Naive thymus-derived CD4-positive, alpha-beta T cell (primary cell): Measurements from ENCODE around the gene SCAPER. TPM values are rescaled to one million over a fixed set of nuclear protein-coding genes. Genes with fewer than 3 reads are reported as not detected.
"Not testable (repeated sequence)": the region's sequence is repeated elsewhere in the genome, so short reads cannot be mapped to it uniquely, and the experiment has no call there.

Experiments used
- ATAC-seq: fragments of 150-1000 bp; cut with Tn5 transposase; 2 replicates; pipeline ENCODE4 v1.10.0; 2021; ENCODE audit warnings: mild to moderate bottlenecking, moderate library complexity
- CTCF ChIA-PET: fragments of 350-600 bp; sonication (Branson Sonifier 250); formaldehyde crosslinking; loops from one replicate; lab custom pipeline; 2021; ENCODE audit warnings: antibody characterized with exemption; lab: Charles Lee
- POLR2A ChIA-PET: fragments of 350-600 bp; sonication (Branson Sonifier 250); formaldehyde crosslinking; loops from one replicate; lab custom pipeline; 2021; ENCODE audit warnings: antibody characterized with exemption, inconsistent platforms; lab: Charles Lee
- DNase-seq, 9 donors: peaks; one replicate each; pipeline versions ENCODE4 v3.0.0 to v3.0.0-alpha.2; 2020 to 2022; ENCODE audit warnings: mixed read lengths in 1 of 9
- H3K27ac ChIP-seq: one replicate; pipeline ENCODE4 v1.7.0; 2013; ENCODE audit warnings: mild to moderate bottlenecking, low read depth, low read length, moderate library complexity
- H3K27me3 ChIP-seq, 2 donors: one replicate each; pipeline ENCODE4 v1.7.0; 2013; ENCODE audit warnings: low read length in 2 of 2, mild to moderate bottlenecking in 2 of 2, moderate library complexity in 2 of 2; ENCODE audit not compliant: control insufficient read depth in 2 of 2, insufficient read depth in 2 of 2
- H3K36me3 ChIP-seq, 3 experiments: 1 replicate in 2 of 3; 2 replicates in 1 of 3; pipeline ENCODE4 v1.7.0; 2013; ENCODE audit warnings: low read length in 3 of 3, mild to moderate bottlenecking in 3 of 3, moderate library complexity in 1 of 3; ENCODE audit not compliant: insufficient read depth in 3 of 3, control insufficient read depth in 2 of 3
- H3K4me1 ChIP-seq, 2 donors: one replicate each; pipeline ENCODE4 v1.7.0; 2013; ENCODE audit warnings: low read length in 2 of 2, mild to moderate bottlenecking in 2 of 2, moderate library complexity in 1 of 2; ENCODE audit not compliant: control insufficient read depth in 2 of 2, insufficient read depth in 2 of 2
- H3K4me3 ChIP-seq: 2 replicates; pipeline ENCODE4 v1.7.0; 2013; ENCODE audit warnings: mild to moderate bottlenecking, low read length
- H3K9me3 ChIP-seq, 3 experiments: 1 replicate in 2 of 3; 2 replicates in 1 of 3; pipeline ENCODE4 v1.7.0; 2013; ENCODE audit warnings: low read length in 3 of 3; ENCODE audit not compliant: control insufficient read depth in 2 of 3
- H3K27ac Mint-ChIP-seq, 9 donors: one replicate each; pipeline ENCODE4 v1.8.0; 2020 to 2022; ENCODE audit warnings: mixed read lengths in 9 of 9, mild to moderate bottlenecking in 8 of 9, moderate library complexity in 5 of 9, inconsistent platforms in 2 of 9
- H3K27me3 Mint-ChIP-seq, 5 donors: one replicate each; pipeline ENCODE4 v1.8.0; 2021 to 2022; ENCODE audit warnings: mixed read lengths in 5 of 5, mild to moderate bottlenecking in 1 of 5
- H3K36me3 Mint-ChIP-seq, 5 donors: one replicate each; pipeline ENCODE4 v1.8.0; 2020 to 2022; ENCODE audit warnings: mixed read lengths in 5 of 5, mild to moderate bottlenecking in 3 of 5, inconsistent platforms in 1 of 5
- H3K4me1 Mint-ChIP-seq, 7 donors: one replicate each; pipeline ENCODE4 v1.8.0; 2020 to 2022; ENCODE audit warnings: mixed read lengths in 7 of 7, mild to moderate bottlenecking in 3 of 7, inconsistent platforms in 1 of 7
- H3K4me3 Mint-ChIP-seq, 10 donors: one replicate each; pipeline ENCODE4 v1.8.0; 2020 to 2022; ENCODE audit warnings: mild to moderate bottlenecking in 10 of 10, mixed read lengths in 10 of 10, moderate library complexity in 6 of 10, inconsistent platforms in 2 of 10
- H3K9me3 Mint-ChIP-seq, 11 donors: one replicate each; pipeline ENCODE4 v1.8.0; 2020 to 2022; ENCODE audit warnings: mixed read lengths in 11 of 11, mild to moderate bottlenecking in 4 of 11, inconsistent platforms in 1 of 11, moderate library complexity in 1 of 11
- intact Hi-C, 2 donors: fragments of 100-400 bp; cut with micrococcal nuclease; formaldehyde crosslinking; loops; one replicate each; pipeline ENCODE4 v1.15.1; 2023
- polyA plus RNA-seq, 2 donors: library from polyadenylated mRNA; unstranded; fragments of 300-500 nt; fragmentation: Illumina TruSeq; gene quantifications; one replicate each; pipeline ENCODE4 v1.2.3, GENCODE V29; 2021
- total RNA-seq, 6 experiments: library from RNA in 5 of 6; stranded (reverse) in 5 of 6; gene quantifications; 1 replicate in 5 of 6; 2 replicates in 1 of 6; pipeline ENCODE4 v1.2.3 and lab custom pipeline; 2021 to 2026

The SCAPER gene
- total and polyA plus RNA-seq, 7 experiments from 2014 or later = 22.6 to 56.9 (median 48.8) TPM

DNA sequence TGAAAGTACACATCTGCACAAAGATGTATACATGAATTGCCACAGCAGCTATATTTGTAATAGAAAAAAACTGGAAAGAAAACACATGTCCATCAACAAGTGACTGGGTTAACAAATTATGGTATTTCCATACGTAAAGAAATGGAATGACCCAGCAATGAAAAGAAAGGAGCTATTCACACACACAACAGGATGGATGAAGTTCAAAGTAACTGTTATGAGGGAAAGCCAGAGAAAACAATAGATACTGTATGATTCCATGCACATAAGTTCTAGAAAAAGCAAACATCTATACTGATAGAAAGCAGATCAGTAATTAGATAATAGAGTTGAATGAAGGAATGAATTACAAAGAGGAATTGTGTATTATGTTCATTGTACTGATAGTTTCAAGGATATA is 152.0 kb downstream of the SCAPER start:
- Mint-ChIP-seq H3K27ac (no peak overlapping the region), H3K9me3 (no peaks in the 10 kb centered on the region), H3K4me3 (no peak overlapping the region), H3K27me3 (no peaks in the 10 kb centered on the region), H3K36me3 (peaks cover 0 to 61% (median 24%) of the 10 kb centered on the region in 5 donors), H3K4me1 (peaks cover 0 to 18% (median 10%) of the 10 kb centered on the region in 7 donors)
- no peak overlapping the region for H3K4me3 ChIP-seq
- H3K4me1 ChIP-seq = no peaks in the 10 kb centered on the region
- no peaks in the 10 kb centered on the region for H3K36me3 ChIP-seq
- no peak overlapping the region for H3K27ac ChIP-seq
- H3K9me3 ChIP-seq = no peaks in the 10 kb centered on the region
- POLR2A ChIA-PET = no interaction called here
- ATAC-seq = no peak
- H3K27me3 ChIP-seq = no peaks in the 10 kb centered on the region
- CTCF ChIA-PET = no interaction called here
- intact Hi-C loops = no loop called here
- no peak for DNase-seq

DNA sequence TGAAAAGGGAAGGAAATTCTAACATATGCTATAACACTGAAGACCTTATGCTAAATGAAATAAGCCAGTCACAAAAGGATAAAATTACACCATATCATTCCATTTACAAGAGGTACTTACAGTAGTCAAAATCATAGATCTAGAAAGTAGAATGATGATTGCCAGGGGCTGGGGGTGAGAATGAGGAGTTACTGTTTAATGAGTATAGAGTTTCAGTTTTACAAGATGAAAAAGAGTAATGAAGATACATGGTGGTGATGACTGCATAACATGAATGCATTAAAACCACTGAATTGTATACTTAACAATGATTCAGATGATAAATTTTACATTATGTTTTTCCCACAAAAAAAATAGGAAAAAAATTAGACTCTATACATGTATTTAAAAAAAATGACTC is 152.6 kb downstream of the SCAPER start:
- intact Hi-C loops = no loop called here
- Histone ChIP-seq H3K36me3 (no peaks in the 10 kb centered on the region), H3K4me1 (no peaks in the 10 kb centered on the region), H3K4me3 (no peak overlapping the region), H3K27ac (no peak overlapping the region), H3K27me3 (no peaks in the 10 kb centered on the region), H3K9me3 (no peaks in the 10 kb centered on the region)
- H3K4me1 Mint-ChIP-seq = peaks cover 0 to 18% (median 10%) of the 10 kb centered on the region in 7 donors
- DNase-seq (no peak), ATAC-seq (no peak)
- H3K27me3 Mint-ChIP-seq = no peaks in the 10 kb centered on the region
- H3K27ac Mint-ChIP-seq = no peak overlapping the region
- POLR2A ChIA-PET = no interaction called here
- no peak overlapping the region for H3K4me3 Mint-ChIP-seq
- CTCF ChIA-PET = no interaction called here
- H3K36me3 Mint-ChIP-seq = peaks cover 0 to 67% (median 24%) of the 10 kb centered on the region in 5 donors
- H3K9me3 Mint-ChIP-seq = no peaks in the 10 kb centered on the region

DNA sequence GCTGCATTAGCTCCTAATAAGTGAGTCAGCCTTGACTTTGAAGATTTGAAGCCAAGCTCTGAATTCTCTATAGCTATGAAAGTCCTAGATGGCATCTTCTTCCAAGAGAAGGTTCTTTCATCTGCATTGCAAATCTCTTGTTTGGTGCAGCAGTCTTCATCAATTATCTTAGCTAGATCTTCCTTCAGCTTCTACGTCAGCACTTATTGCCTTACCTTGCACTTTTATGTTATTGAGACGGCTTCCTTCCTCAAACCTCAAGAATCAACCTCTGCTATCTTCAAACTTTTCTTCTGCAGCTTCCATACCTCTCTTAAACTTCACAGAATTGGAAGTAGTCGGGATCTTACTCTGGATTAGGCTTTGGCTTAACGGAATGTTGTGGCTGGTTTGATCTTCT is 167.6 kb downstream of the SCAPER start:
- POLR2A ChIA-PET = no interaction called here
- ATAC-seq (no peak), DNase-seq (no peak)
- no peak overlapping the region for H3K27ac Mint-ChIP-seq
- peaks cover 0 to 4% (median 0%) of the 10 kb centered on the region in 7 donors for H3K4me1 Mint-ChIP-seq
- Histone ChIP-seq H3K9me3 (no peaks in the 10 kb centered on the region), H3K27ac (no peak overlapping the region), H3K36me3 (peaks cover 0 to 19% (median 7%) of the 10 kb centered on the region in 3 experiments), H3K4me3 (no peak overlapping the region), H3K4me1 (no peaks in the 10 kb centered on the region), H3K27me3 (no peaks in the 10 kb centered on the region)
- intact Hi-C loops = no loop called here
- peaks cover 23 to 68% (median 36%) of the 10 kb centered on the region in 5 donors for H3K36me3 Mint-ChIP-seq
- H3K4me3 Mint-ChIP-seq = no peak overlapping the region
- CTCF ChIA-PET = no interaction called here
- no peaks in the 10 kb centered on the region for H3K9me3 Mint-ChIP-seq
- no peaks in the 10 kb centered on the region for H3K27me3 Mint-ChIP-seq

DNA sequence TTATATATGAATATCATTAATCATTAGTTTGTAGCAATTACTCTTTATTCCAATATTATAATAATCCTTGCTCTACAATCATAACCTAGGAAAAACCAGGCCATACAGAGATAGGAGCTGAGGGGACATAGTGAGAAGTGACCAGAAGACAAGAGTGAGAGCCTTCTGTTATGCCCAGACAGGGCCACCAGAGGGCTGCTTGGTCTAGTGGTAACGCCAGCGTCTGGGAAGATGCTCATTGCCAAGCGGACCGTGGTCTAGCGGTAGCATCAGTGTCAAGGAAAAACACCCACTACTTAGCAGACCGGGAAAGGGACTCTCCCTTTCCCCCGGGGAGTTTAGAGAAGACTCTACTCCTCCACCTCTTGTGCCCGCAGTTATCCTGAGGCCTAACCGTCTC is 172.8 kb downstream of the SCAPER start:
- H3K4me3 Mint-ChIP-seq, H3K27me3 Mint-ChIP-seq, intact Hi-C loops, H3K9me3 Mint-ChIP-seq, ATAC-seq, CTCF ChIA-PET, H3K27ac Mint-ChIP-seq, H3K4me1 Mint-ChIP-seq, DNase-seq, H3K9me3 ChIP-seq, H3K27me3 ChIP-seq, H3K4me1 ChIP-seq, H3K4me3 ChIP-seq, POLR2A ChIA-PET, H3K27ac ChIP-seq: not testable (repeated sequence)
- H3K36me3 ChIP-seq = peaks cover 0 to 26% (median 6%) of the 10 kb centered on the region in 3 experiments
- H3K36me3 Mint-ChIP-seq = peaks cover 24 to 69% (median 48%) of the 10 kb centered on the region in 5 donors

DNA sequence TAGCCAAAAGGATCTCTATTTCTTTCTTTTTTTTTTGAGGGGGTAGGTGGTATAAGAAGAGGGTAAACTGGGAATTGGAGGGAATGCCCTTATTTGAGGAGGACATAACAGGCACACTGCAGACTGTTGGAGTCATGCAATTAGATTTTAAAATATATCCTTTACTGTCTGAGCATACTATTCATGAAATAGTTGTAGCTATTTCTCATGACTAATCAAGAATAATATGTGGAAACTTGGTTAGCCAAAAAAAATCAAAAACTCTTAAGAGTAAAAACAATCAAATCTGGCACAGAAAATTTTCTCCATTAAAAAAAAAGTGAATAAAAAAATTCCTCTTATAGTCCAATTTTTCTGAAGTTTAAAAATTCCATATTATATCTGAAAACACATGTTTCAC is 174.9 kb downstream of the SCAPER start:
- DNase-seq (no peak), ATAC-seq (no peak)
- H3K36me3 Mint-ChIP-seq = peaks cover 34 to 71% (median 61%) of the 10 kb centered on the region in 5 donors
- intact Hi-C loops = no loop called here
- POLR2A ChIA-PET = no interaction called here
- no peak overlapping the region for H3K4me3 ChIP-seq
- H3K4me1 ChIP-seq = no peaks in the 10 kb centered on the region
- H3K9me3 Mint-ChIP-seq = peaks cover 0 to 7% (median 3%) of the 10 kb centered on the region in 11 donors
- H3K36me3 ChIP-seq = peaks cover 0 to 30% (median 0%) of the 10 kb centered on the region in 3 experiments
- H3K4me1 Mint-ChIP-seq = peaks cover 0 to 1% (median 0%) of the 10 kb centered on the region in 7 donors
- H3K4me3 Mint-ChIP-seq = no peak overlapping the region
- H3K9me3 ChIP-seq = no peaks in the 10 kb centered on the region
- H3K27me3 ChIP-seq = no peaks in the 10 kb centered on the region
- no peak overlapping the region for H3K27ac ChIP-seq
- no peak overlapping the region for H3K27ac Mint-ChIP-seq
- CTCF ChIA-PET = no interaction called here
- H3K27me3 Mint-ChIP-seq = no peaks in the 10 kb centered on the region

DNA sequence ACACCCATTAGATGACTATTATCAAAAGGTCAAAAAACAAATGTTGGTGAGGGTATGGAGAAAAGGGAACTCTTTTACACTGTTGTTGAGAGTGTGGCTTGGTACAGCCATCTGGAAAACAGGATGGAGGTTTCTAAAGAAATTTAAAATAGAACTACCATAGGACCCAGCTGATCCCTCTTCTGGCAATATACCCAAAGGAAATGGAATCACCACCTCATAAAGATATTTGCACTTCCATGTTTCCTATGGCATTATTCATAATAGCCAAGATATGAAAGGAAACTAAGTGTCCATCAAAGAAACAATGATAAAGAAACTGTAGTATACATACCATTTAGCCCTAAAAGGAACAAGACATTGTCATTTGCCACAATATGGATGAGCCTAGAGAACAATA is 186.3 kb downstream of the SCAPER start:
- Histone ChIP-seq H3K4me1 (no peaks in the 10 kb centered on the region), H3K27me3 (no peaks in the 10 kb centered on the region), H3K36me3 (peaks cover 0 to 21% (median 0%) of the 10 kb centered on the region in 3 experiments), H3K27ac (no peak overlapping the region), H3K4me3 (no peak overlapping the region), H3K9me3 (no peaks in the 10 kb centered on the region)
- no peak for DNase-seq
- H3K36me3 Mint-ChIP-seq = peaks cover 24 to 65% (median 63%) of the 10 kb centered on the region in 5 donors
- no peaks in the 10 kb centered on the region for H3K27me3 Mint-ChIP-seq
- ATAC-seq = no peak
- ChIA-PET CTCF (no interaction called here), POLR2A (no interaction called here)
- no peak overlapping the region for H3K27ac Mint-ChIP-seq
- H3K9me3 Mint-ChIP-seq = peaks cover 13 to 56% (median 26%) of the 10 kb centered on the region in 11 donors
- peaks cover 0 to 6% (median 0%) of the 10 kb centered on the region in 7 donors for H3K4me1 Mint-ChIP-seq
- H3K4me3 Mint-ChIP-seq = no peak overlapping the region
- intact Hi-C loops = no loop called here

DNA sequence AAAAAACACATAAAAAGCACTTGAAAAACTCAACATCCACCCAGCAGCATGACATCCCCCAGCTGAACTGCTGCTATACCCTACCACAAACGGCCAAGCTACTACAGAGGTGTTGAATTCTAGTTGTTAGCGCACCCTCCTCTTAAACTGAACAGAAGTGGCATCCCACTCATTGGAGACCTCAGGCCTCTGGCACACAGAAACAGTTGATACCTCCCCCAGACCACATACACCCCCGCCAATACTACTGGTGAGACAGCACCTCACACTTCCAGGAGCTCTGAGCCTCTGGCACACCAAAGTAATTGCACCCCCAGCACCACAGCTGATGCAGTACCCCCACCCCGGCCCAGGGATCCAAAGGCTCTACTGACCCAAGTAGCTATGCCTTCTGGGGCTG is 190.2 kb downstream of the SCAPER start:
- Histone ChIP-seq H3K4me3 (no peak overlapping the region), H3K27me3 (no peaks in the 10 kb centered on the region), H3K4me1 (no peaks in the 10 kb centered on the region), H3K9me3 (no peaks in the 10 kb centered on the region), H3K36me3 (peaks cover 0 to 22% (median 0%) of the 10 kb centered on the region in 3 experiments), H3K27ac (no peak overlapping the region)
- no peak overlapping the region for H3K4me3 Mint-ChIP-seq
- H3K36me3 Mint-ChIP-seq = peaks cover 26 to 72% (median 62%) of the 10 kb centered on the region in 5 donors
- DNase-seq = no peak
- ChIA-PET POLR2A (no interaction called here), CTCF (no interaction called here)
- no peaks in the 10 kb centered on the region for H3K27me3 Mint-ChIP-seq
- H3K9me3 Mint-ChIP-seq = peaks cover 12 to 52% (median 26%) of the 10 kb centered on the region in 11 donors
- ATAC-seq = no peak
- no peak overlapping the region for H3K27ac Mint-ChIP-seq
- H3K4me1 Mint-ChIP-seq = peaks cover 0 to 8% (median under 1%) of the 10 kb centered on the region in 7 donors
- intact Hi-C loops = no loop called here
